Ovary (tissue), 3 donors: ENCODE data around the gene RBM44.

ENCODE experiments used
- POLR2A ChIP-seq: fragments of 450-650 bp; IDR thresholded peaks from one replicate; pipeline ENCODE4 v1.6.1; 2017; ENCODE audit warnings: antibody characterized with exemption, mild to moderate bottlenecking, moderate library complexity
- TF ChIP-seq, protein P1 (sequence below), 3 donors: fragments of 450-650 bp in 2 of 3; fragments of 200-600 bp in 1 of 3; IDR thresholded peaks; one replicate each; pipeline versions ENCODE4 v1.5.1 to v1.8.0; 2016 to 2022; ENCODE audit warnings: antibody characterized with exemption in 3 of 3, mild to moderate bottlenecking in 1 of 3
- donor health status: DM: no; HTN: no; CAD: no.

DNA sequence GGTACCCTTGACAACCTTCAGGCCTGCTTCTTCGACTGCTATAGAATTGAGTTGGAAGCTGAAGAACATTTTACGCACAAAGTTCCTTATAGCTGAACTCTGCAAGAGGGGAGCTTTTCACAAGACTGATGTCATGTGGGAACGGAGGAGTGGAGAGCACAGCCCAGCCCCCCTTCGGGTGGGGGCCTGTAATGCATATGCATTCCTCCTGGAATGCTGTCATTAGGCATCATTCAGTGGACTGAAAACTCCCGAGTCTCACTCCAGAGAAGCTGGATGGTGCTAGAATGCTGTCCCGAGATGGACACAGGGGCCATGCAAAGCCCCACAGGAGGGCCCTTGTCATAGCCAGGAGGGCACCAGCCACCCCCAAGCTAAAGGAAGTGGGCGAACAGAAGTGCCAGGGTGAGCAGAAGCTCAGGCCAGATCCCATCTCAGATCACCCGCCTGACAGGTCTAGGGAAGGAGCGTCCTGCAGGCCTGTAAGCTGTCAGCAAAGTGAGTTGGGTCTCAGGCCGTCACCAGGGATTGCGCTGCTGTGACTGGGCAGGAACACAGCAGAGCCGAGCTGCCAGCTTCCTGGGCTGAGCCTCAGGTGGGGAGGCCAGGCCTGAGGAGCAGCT, 43.8 kb upstream of the RBM44 start:
- no peak for TF ChIP-seq POLR2A
- TF ChIP-seq, protein P1, sequence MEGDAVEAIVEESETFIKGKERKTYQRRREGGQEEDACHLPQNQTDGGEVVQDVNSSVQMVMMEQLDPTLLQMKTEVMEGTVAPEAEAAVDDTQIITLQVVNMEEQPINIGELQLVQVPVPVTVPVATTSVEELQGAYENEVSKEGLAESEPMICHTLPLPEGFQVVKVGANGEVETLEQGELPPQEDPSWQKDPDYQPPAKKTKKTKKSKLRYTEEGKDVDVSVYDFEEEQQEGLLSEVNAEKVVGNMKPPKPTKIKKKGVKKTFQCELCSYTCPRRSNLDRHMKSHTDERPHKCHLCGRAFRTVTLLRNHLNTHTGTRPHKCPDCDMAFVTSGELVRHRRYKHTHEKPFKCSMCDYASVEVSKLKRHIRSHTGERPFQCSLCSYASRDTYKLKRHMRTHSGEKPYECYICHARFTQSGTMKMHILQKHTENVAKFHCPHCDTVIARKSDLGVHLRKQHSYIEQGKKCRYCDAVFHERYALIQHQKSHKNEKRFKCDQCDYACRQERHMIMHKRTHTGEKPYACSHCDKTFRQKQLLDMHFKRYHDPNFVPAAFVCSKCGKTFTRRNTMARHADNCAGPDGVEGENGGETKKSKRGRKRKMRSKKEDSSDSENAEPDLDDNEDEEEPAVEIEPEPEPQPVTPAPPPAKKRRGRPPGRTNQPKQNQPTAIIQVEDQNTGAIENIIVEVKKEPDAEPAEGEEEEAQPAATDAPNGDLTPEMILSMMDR (IDR thresholded peaks at IDR 0.05), result no peak
